ENCODE measurements around the gene CTNND1.
"Not testable (repeated sequence)": the region's sequence is repeated elsewhere in the genome, so short reads cannot be mapped to it uniquely, and the experiment has no call there.

The CTNND1 gene, protein sequence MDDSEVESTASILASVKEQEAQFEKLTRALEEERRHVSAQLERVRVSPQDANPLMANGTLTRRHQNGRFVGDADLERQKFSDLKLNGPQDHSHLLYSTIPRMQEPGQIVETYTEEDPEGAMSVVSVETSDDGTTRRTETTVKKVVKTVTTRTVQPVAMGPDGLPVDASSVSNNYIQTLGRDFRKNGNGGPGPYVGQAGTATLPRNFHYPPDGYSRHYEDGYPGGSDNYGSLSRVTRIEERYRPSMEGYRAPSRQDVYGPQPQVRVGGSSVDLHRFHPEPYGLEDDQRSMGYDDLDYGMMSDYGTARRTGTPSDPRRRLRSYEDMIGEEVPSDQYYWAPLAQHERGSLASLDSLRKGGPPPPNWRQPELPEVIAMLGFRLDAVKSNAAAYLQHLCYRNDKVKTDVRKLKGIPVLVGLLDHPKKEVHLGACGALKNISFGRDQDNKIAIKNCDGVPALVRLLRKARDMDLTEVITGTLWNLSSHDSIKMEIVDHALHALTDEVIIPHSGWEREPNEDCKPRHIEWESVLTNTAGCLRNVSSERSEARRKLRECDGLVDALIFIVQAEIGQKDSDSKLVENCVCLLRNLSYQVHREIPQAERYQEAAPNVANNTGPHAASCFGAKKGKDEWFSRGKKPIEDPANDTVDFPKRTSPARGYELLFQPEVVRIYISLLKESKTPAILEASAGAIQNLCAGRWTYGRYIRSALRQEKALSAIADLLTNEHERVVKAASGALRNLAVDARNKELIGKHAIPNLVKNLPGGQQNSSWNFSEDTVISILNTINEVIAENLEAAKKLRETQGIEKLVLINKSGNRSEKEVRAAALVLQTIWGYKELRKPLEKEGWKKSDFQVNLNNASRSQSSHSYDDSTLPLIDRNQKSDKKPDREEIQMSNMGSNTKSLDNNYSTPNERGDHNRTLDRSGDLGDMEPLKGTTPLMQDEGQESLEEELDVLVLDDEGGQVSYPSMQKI

DNA sequence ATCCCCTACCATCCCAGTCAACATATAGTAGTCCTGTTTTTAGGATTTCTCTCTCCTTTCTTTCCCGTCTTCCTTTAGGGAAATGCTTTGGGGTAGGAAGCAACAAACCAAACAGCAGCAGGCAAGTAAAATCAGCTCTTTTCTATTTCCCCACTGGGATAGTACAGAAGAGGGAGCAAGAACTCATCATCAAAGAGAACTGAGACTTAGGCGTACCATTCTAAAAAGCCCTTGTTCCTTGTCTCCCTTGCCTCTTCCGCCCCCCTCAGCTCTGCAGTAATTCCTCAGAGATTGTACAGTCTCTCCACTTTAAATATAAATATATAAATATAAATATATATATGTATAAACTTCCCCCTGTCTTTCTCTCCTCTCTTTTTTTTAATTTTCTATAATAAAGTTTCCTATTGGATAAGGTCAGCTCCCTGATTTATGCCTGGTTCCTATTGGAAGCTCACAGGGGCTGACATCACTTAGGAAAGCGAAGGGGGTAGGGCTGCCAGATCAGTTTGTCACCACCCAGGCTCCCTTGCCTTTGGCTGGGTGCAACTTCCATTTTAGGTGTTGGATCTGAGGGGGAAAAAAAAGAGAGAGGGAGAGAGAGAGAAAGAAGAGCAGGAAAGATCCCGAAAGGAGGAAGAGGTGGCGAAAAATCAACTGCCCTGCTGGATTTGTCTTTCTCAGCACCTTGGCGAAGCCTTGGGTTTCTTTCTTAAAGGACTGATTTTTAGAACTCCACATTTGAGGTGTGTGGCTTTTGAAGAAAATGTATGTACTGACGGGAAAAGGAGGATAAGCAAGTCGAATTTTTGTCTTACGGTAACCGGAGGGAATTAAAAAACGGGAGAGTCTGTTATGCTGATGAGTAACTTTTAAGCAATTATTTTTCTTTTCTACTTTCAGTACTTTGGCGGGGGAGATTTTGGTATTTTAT is at the start of gene CTNND1:
CTNND1 (plus strand) TSS at position 502 of the 934 bp plus-strand sequence. CDS start 29,677 bp downstream, outside the sequence.
- DNase-seq: no peak

DNA sequence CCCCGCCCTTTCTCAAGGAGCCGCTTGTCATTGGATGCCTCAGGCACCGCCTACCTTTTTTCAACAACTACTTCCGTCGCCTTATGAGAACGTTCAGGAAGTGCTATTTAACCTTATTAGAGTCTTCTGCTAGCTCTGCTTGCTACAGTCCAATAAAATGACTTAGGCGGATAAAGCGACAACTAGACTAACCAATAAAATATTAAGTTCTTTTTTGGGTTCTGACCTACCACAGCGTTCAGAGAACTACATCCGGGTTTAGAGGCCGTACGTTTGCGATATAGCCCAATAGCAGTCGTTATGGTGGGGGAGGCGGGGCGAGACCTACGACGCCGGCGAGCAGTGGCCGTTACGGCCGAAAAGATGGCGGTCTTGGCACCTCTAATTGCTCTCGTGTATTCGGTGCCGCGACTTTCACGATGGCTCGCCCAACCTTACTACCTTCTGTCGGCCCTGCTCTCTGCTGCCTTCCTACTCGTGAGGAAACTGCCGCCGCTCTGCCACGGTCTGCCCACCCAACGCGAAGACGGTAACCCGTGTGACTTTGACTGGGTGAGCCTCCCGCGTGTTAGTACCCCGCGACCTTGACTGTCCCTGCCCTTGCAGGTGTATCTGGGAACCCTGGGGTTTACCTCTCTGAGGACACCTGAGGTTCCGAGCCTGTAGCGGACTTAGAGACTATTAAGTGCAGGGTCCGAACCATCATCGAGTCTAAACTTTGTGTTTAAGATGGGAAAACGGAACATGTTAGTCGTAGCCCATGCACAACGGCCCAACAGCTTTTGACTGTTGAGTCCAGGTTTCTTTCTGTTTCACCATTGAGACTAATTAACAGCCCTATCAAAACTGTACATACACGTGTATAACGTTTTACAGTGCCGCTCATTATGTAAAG is 49.1 kb upstream of the CTNND1 start, which contains the start of gene TMX2:
TMX2 (plus strand) TSS at position 338 of the 895 bp plus-strand sequence; CDS start at position 364, 26 bp downstream.
- DNase-seq: peak; percentile 88 to 93

DNA sequence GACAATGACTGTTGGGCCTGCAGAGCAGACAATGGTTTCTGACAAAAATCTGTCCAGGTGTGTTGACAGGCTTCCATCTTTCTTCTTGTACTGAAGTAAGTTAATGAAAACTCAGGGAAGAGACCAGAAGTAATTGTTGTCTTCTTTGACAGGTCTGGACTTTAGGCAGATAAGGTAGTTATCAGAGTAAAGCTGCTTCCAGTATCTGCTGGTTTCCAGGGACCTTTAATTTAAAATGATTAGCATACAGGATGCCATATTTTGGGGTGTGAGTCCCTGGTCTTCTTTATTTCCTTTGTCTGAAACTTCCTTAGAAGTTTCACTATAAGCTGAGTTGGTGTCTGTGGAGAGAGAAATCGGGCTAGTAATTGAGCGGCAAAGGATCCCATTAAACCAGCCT is 47.8 kb upstream of the CTNND1 start:
- DNase-seq: no peak

DNA sequence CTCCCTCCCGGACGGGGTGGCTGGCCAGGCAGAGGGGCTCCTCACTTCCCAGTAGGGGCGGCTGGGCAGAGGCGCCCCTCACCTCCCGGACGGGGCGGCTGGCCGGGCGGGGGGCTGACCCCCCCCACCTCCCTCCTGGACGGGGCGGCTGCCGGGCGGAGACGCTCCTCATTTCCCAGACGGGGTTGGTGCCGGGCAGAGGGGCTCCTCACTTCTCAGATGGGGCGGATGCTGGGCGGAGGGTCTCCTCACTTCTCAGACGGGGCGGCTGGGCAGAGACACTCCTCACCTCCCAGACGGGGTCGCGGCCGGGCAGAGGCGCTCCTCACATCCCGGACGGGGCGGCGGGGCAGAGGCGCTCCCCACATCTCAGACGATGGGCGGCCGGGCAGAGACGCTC is 44.9 kb upstream of the CTNND1 start:
- not testable (repeated sequence) for DNase-seq

DNA sequence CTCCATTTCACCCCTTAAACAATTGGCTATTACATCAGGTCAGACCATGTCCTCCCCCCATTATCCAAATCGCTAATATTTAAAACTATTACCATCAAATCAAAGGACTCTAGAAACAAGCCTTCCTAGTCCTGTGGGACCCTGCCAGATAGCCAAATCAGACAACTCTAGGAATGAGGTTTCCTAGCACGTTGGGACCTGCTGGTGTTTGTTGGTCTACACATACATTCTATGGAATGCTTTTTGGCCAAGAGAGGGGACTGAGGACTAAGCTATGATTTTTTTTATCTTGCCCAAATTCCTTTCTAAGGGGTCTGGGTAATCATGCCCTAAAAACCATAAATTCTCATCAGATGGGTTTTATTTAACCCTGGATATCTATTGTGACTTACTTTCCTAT is 34.4 kb upstream of the CTNND1 start:
- no peak for DNase-seq

DNA sequence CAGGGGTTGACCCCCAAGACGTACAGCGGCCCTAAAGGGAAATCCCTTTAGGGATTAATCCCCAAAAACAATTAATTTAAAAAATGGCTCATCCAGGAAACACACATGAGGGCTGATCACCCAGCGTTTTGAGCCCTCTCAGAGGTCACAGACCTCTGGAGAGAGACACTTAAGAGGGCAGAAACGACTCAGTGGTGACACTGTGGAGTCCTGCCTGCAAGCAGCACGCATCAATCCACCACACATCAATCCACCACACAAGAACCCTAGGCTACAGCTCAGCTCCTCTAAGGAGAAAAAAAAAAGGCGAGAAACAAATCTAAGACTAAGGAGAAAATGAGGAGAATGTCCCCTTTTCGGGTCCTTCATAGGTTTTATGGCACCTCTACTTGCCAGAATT is 32.8 kb upstream of the CTNND1 start:
- no peak for DNase-seq

DNA sequence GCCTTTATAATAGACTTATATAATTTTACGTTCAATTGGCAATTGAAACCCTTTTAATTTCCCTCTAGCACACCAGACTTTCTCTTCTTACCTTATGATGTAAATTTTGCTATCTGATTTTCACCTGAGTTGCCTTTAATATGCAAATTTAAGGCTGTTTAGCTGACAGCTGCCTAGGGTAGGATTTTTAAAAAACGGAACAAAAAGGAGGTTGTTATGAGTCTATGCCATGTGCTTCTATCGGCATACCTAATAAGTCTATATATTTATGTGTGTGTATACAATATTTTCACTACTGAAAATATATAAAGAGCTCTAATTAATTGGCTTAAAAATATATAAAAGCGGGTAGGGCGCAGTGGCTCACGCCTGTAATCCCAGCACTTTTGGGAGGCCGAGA is 32.1 kb upstream of the CTNND1 start:
- DNase-seq: no peak

DNA sequence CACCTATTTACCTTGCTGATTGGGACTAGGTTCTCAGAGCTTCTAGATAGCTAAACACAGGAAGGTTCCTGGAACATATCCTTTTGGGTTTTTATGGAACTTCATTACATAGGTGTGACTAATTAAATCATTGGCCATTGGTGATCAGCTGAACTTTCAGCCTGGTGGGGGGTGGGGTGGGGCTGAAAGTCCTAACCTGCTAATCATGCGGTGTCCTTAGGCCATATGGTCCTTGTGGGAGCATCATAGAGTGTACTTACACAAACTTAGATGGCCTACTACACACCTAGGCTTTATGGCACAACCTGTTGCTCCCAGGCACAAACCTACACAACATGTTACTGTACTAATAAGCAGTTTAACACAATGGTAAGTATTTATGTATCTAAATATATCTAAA is 28.9 kb upstream of the CTNND1 start:
- no peak for DNase-seq

DNA sequence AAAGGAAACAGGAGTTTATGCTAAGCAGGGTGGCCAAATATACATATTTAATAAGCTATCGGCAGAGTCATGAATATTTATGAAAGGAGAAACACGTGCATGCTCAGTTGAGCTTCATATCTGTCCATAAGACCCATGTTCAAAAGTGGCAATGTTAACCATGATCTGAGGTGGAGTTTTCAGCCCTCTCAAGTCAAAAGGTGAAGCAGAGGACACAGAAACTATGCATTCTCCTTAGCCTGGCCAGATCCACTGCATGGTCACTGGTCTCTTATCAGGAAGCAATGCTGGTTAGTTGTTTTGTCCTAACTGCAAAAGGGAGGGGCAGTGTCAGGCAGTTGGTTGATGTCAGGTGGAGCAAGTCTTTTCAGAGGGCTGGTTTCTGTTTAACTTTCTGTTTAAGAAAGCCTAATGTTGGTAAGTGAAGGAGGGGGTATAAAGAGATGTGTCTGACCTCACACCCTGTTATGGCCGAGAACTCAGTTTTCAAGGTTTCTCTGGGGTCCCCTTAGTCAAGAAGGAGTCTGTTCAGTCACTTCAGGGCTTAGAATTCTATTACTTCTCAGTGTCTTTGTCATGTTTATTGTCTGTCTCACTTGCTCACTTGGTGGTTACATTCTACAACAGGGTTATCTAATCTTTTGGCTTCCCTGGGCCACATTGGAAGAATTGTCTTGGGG is 25.8 kb upstream of the CTNND1 start:
- no peak for DNase-seq

DNA sequence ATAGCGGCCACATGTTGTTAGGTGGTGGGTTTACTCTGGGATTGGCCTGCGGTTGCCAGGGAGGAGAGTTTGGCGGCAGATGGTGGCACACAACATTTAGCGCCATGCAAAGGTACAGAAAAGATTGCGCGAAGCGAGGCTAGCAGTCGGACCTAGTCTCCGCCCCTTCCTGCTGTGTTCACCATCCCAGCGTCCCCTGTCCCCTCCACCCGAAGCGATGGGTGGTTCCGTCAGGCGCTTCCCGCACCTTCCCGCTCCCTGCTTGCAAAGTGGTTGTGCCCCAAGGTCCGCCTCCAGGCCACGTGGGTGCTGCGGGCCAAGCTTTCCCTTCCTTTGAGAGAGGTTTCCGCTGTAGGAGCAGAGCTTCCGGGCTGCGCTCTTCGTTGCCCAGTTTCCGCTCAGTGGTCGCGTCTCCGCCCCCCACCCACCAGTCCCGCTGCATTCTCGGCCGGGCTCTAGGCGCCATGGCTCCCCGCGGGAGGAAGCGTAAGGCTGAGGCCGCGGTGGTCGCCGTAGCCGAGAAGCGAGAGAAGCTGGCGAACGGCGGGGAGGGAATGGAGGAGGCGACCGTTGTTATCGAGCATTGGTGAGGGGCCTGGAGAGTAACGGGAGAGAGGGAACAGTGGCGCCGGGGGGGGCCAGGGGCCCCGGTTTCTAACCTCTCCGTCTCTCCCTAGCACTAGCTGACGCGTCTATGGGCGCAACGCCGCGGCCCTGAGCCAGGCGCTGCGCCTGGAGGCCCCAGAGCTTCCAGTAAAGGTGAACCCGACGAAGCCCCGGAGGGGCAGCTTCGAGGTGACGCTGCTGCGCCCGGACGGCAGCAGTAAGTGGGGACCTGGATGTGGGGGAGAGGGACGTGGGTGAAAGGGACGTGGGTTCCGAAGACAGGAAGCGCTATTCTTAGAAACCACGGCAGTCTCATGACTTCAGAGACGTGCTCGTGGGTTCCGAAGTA is 20.2 kb upstream of the CTNND1 start, which contains the start of gene SELENOH:
SELENOH (plus strand) TSS at position 360 of the 955 bp plus-strand sequence; CDS start at position 465, 105 bp downstream.
- peak; percentile 96 to 97 for DNase-seq

DNA sequence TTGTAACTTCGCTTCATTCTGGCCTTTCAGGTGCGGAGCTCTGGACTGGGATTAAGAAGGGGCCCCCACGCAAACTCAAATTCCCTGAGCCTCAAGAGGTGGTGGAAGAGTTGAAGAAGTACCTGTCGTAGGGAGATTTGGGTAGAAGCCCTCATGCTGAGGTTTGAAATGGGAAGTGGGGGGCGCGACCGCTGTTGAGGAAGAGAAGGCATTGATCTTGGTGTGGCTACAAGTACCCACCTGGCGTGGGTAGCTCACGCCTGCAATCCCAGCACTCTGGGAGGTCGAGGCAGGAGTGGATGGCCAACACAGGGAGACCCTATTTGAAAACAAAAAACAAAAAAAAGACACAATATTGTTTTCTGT is 19.5 kb upstream of the CTNND1 start:
- no peak for DNase-seq

DNA sequence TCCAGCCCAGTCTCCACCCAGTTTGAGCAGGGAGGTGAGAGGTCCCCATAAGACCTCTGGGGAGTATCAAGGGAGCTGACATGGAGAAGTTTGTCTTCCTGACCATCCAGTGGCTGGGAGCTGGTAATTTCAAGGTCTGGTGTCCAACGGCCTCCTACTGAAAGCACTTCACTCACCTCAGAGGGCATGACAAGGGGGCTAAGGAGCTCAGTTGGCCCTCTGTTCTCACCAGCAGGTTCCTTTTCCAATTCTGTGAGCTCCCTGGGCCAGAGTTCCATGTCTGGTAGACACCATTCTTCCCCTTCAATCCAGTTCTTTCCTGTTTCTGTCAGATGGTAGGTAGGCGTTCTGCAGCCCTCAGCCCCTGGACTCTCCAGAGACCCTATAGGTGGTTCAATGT is 17.2 kb upstream of the CTNND1 start:
- DNase-seq: no peak

DNA sequence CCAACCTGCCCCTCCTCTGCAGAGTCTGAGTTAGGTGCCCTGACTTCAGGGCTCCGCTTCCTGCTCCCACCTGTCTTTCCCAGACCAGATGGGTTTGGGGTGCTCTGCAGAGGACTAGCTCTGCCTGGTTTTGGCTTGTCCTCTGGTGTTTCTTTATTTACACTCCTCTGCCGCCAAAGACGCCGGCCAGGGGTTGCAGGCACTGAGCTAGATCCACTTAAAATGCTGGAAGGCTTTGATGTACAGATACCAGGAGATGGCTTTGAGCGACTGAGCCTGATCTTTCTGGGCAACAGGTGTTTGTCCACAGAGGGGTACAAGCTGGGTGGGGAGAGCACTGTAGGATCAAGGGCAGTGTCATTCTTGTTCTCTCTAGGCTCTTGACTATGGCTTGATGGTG is 16.4 kb upstream of the CTNND1 start:
- no peak for DNase-seq

DNA sequence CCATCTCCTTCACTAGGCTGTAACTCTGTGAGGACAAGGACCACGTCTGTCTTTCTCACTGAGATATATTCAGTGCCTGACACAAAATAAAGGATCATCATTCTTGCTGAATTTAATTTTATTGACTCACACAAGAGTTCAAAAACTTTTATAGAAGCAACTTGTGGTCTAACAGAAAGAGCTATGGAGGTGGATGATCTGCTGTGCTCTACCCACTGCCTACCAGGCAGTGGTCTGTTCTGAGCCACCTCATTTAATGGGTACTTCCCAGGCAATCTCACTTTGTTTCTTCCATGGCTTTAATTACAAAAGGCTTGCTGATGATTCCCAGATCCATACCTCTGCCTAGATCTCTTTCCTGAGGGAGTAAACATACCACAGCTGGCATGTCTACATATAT is 14.7 kb upstream of the CTNND1 start:
- no peak for DNase-seq

DNA sequence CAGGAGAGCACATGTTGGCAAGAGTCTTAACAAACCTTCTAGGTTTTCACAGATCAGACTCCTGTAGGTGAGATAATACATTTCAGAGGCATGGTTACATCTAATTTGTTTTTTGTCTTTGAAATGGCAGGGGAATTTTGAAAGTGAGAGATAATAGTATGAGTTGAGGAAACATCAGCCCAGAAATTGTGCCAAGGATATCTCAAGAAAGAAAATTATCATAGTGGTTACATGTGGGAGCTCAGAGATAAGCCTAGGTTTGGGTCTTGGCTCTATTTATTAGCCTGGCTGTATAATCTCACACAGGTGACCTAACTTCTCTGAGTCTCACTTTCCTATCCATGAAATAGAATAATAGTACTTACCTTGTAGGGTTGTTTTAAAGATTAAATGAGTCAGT is 10.4 kb upstream of the CTNND1 start:
- no peak for DNase-seq

DNA sequence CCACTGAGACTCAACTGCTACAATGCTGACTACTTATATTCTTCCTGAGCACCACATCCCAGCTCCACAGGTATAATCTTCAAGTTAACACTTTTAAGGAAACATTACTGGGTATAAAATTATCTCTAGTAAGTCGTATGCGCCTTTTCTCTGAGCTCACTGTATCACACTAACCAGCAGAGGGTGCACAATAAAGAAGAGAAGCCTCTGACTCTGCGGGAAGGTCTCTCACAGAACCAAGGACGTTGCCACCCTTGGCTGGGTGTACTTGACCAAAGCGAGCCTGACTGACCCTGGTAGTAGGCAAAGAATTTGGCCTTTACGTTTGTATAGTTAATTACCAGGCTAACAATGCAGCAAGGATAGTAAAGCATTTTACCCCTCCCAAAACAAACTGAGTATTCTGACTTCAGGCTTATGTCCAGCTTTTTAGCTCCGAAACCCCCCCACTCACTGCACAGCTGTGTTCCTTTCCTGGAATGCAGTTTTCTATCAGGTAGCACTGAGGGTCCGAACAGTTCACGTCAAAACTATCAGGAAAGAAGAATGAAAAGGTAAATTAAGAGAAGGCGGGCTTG is 9.8 kb upstream of the CTNND1 start, which contains the start of gene BTBD18:
BTBD18 (minus strand) TSS at position 144 of the 578 bp plus-strand sequence. CDS start 631 bp downstream, outside the sequence.
- DNase-seq: no peak

DNA sequence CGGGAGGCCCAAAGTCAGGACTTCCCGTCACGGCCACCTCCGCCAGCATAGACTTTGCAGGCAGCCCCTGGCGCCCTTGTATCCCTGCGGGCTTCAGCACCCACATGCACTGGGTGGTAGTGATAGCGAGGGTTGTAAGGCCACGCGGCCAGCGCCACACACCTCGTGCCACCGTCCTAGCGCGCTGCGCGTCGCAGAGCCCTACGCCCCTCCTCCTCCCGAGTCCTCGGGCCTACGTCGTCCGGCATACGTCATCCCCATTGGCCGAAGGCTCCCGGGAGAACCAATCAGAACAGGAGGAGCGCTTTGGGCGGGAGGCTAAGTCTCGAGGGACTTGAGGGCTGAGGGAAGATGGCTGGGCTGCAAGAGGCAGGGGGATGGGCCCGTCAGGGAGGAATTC is 8.6 kb upstream of the CTNND1 start:
- no peak for DNase-seq

DNA sequence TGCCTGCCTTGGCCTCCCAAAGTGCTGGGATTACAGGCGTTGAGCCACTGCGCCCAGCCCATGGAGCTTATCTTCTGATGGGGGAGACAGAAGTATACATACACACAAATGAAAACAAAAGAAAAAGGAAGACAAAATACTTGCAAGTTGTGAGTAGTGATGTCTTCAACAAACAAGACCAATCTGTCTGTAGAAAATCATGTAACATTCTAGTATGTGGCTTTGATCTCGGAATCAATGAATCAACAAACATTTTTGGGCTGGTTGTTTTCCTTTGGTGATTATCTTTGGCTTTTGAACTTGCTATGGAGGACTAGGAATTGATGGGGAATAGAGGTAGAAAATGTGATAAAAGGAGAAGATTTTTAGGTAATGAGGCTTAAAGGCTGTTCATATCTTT is 3.4 kb upstream of the CTNND1 start:
- DNase-seq: no peak
